HG02571 (cell line): ENCODE data around the gene LRBA.
A peak's percentile ranks its signal among the peaks of the same experiment; 100 is the strongest.
"Not testable (repeated sequence)": the region's sequence is repeated elsewhere in the genome, so short reads cannot be mapped to it uniquely, and the experiment has no call there.

Source experiments
- ATAC-seq: cut with Tn5 transposase; IDR thresholded peaks from one replicate; pipeline ENCODE4 v1.9.1; 2021; ENCODE audit warnings: mild to moderate bottlenecking, moderate library complexity; ENCODE audit not compliant: unreplicated experiment

The LRBA gene

DNA sequence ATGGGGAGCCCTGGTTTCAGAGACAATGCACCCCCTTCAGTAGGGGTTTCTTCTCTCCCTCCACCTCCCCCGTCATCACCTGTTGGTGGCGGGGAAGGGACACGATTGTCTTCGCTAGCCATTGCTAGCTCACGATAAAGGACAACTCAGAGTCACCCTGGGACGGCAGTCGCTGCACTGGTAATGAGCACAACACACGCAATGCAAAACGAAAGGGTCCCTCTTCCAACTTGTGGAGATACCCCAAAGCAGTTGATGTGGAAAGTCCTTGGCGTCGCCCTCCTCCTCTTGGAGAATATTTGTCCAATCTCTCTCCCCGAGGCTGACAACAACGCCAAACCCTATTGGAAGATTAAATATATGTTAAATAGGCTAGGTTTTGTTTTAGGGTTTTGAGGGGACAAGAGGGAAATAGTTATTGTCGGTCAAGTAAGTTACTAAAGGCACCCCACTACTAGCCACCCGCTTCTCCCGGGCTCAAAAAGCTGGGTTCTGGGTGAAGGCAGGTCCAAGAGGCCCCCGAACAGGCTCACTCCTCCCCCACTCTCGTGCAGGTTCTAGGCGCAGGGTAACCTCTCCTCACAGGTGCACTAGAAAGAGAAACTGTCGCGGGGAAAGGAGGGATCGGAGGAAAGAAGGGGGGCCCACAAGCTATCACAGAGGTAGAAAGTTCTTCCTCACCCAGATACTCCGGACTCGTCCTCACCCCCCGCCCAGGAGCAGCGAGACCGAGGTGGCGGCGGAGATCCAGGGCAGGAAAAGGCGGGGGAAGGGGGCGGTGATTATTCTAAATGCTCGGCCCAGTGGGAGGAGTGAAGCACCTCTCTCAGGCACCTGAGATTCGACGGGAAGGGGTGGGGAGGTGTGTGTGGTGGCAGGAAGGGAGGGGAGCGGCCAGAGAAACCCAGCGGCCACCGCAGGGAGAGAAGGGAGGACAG lies at the start of gene LRBA:
LRBA (minus strand) TSS at position 764 of the 938 bp plus-strand sequence; CDS start at position 122, 642 bp downstream.
- peak; percentile 74 for ATAC-seq

DNA sequence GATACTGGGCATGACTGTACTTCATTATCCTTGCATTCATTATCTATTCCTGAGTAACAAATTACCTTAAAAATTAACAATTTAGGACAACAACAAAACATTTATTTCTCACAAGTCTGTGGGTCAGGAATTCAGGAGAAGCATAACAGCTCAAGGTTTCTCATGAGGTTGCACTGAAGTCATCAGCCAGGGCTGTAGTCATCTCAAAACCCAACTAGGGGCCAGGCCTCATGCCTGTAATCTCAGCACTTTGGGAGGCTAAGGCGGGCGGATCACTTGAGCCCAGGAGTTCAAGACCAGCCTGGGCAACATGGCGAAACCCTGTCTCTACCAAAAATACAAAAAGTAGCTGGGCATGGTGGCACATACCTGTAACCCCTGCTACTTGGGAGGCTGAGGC lies 48.1 kb upstream of the LRBA start:
- not testable (repeated sequence) for ATAC-seq

GRCh38 chr4:151055539-151055938 lies 40.5 kb upstream of the LRBA start:
- no peak for ATAC-seq

DNA sequence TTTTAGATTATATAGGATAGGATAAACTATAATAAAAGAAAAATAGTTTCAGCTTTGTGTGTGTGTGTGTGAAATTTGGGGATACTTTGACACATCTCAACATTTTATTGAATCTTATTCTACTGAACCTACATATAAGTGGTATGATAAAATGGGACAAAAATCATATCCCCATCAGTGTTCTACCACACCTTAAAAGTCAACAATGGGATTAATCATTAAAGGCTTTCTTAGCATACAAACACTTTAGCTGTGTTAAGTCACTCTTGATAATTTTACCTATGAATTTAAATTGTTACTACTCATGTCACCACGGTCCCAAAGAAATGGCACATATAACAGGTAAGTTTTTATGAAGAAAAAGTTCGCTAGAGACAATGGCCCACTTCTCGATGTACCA lies 37.7 kb upstream of the LRBA start:
- ATAC-seq = no peak

DNA sequence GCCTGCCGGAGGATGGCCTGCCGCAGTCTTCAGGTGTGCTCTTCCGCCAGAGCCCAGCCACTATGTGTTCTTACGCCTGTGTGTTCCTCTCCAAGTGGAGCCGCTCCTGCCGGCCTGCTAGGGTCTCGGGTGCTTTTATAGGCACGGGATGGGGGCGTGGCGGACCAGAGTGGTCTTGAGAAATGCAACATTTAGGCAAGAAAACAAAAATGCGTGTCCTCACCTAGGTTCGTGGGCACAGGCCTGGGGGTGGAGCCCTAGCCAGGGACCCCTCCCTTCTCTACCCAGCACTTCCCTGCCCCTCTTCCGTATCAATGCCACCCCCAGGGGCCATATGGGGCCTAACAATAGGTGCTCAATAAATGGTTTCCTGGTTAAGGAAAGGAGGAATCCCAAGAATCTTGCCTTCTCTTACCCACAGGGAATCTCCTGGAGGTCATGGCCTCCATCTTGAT lies 34.4 kb upstream of the LRBA start:
- ATAC-seq = no peak

DNA sequence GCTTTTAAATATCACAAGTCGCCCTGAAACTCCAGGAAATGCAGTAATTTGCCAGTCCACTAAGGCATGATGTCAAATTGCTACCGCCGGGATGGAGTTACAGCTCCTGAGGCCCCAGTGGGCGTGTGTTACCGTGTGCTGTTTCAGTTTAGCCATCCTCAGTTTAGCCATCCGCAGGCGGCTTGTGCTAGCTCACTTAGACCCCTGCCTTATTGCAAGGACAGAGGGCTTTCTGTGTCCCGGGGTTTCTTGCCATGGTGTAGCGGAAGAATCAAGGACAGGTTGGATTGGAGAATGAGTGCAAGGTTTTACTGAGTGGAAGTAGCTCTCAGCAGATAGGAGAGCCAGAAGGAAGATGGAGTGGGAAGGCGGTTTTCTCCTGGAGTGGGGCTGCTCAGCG lies 33.8 kb upstream of the LRBA start:
- no peak for ATAC-seq

DNA sequence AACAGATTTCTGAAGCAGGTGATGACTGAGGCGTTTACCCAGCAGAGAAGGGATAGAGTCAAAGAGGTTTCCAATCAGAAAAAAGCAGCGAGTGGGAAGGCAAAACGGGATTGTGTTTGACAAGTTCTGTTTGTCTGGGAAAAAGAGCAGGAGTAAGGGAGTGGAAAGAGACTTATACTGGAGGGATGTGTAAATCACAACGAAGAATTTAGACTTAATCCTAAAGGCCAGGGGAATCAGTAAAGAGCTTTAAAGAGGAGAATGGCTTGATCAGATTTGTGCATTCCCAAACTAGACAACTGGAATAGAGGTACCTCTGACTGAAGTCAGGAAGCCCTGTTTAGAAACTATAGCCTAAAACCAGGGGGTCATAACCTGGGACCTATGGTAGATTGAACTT lies 31.5 kb upstream of the LRBA start:
- ATAC-seq = no peak

- no peak for ATAC-seq
These were observed 30.8 kb upstream of the LRBA start for GRCh38 chr4:151045907-151046306.

DNA sequence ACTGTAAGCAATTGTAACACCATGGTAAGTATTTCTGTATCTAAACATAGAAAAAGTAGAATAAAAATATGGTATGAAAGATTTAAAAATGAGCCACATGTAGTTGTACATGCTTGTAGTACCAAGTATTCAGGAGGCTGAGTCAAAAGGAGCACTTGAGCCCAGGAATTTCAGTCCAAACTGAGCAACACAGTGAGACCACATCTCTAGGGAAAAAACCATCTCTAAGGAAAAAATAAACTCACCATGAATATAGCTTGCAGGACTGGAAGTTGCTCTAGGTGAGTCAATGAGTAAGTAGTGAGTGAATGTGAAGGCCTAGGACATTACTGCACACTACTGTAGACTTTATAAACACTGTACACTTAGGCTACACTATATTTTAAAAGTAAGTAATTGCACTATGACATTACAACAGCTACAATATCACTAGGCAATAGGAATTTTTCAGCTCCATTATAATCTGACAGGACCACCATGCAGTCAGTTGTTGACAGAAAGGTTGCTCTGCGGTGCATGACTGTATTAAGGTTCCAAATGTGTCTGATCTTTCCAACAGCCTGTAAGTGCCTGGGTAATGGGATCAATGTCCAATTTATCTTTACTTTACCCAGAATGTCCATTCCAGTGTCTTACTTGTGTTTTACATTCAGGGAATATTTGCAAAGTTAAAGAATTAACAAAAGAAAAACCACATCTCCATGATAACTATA lies 28.9 kb upstream of the LRBA start:
- ATAC-seq = no peak

DNA sequence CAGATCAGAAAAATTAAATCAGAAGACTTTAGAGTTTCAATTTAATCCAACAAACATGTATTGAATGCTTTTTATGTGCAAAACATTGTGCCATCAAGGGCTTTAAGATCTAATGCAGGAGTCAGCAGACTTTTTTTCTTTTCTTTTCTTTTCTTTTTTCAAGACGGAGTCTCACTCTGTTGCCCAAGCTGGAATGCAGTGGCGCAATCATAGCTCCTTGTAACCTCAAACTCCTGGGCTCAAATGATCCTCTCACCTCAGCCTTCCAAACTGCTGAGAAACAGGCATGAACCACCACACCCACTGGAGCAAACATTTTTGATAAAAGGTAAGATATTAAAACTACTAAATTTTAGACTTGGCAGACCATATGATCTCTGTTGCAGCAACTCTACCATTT lies 24.6 kb upstream of the LRBA start:
- no peak for ATAC-seq

DNA sequence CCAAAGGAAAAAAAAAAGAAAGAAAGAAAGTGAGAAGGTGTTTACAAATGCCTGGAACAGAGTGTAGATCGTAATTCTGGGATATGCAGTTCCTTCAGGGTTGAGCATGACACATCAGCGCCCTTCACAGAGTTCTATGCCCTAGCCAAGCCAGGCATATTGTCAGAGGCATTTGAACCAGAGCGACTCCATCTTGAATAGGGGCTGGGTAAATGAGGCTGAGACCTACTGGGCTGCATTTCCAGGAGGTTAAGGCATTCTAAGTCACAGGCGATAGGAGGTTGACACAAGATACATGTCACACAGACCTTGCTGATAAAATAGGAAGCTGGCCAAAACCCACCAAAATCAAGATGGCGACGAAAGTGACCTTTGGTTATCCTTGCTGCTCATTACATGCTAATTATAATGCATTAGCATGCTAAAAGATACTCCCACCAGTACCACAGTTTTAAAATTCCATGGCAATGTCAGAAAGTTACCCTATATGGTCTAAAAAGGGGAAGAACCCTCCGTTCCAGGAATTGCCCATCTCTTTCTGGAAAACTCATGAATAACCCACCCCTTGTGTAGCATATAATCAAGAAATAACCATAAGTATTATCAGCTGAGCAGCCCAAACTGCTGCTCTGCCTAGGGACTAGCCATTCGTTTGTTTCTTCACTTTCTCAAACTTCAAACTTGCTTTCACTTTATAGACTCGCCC lies 23.5 kb upstream of the LRBA start:
- no peak for ATAC-seq

GRCh38 chr4:151035911-151036310 lies 20.8 kb upstream of the LRBA start:
- ATAC-seq = no peak

DNA sequence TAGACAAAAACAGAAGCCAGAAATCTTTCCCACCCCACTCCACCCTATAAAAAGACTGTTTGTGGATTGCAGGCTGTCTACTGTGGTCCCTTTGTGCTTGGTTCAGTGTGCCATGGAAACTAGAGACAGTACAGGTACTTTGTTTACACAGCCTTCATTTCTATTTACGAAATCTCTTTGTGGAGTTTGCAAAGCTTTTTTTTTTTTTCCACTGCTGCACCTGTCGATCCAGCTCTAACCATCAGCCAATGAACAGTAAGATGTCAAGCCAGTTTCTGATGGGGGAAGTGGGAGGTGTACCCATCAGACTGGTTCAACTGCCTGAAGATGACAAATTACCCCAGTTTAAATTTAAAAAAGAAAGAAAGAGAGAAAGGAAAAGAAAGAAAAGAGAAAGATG lies 20.2 kb upstream of the LRBA start:
- ATAC-seq = no peak

GRCh38 chr4:151034829-151035228 lies 19.7 kb upstream of the LRBA start:
- ATAC-seq = no peak

GRCh38 chr4:151031831-151032605 lies 16.9 kb upstream of the LRBA start:
- no peak for ATAC-seq

GRCh38 chr4:151029537-151029936 lies 14.5 kb upstream of the LRBA start:
- ATAC-seq = no peak

DNA sequence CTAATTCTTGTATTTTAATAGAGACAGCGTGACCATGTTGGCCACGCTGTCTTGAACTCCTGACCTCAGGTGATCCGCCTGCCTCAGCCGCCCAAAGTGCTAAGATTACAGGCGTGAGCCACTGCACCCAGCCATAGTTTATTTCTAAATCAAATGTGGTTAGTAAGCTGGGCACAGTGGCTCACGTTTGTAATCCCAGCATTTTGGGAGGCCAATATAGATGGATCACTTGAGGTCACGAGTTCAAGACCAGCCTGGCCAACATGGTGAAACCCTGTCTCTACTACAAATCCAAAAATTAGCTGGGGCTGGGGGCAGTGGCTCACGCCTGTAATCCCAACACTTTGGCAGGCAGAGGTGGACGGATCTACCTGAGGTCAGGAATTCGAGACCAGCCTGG lies 13.9 kb upstream of the LRBA start:
- not testable (repeated sequence) for ATAC-seq

- no peak for ATAC-seq
These were observed 10.7 kb upstream of the LRBA start for GRCh38 chr4:151025759-151026158.

DNA sequence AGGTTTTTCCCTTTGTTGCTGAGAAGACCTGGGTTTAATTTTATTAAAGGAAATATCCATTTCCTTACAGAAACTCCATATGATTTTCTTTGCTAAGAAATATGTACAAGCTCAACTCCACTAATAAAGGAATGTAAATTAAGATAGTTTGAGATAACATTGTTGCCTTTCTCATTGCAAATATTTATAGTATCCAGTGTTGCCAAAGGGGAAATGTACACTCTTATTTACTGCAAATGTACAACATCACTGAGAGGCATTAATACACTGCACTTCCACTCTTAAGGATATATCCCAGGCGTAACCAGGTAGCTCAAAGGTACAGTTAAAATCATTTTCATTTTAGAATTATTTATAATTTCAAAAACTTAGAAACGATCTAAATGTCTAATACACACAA lies 7.5 kb upstream of the LRBA start:
- ATAC-seq = no peak

DNA sequence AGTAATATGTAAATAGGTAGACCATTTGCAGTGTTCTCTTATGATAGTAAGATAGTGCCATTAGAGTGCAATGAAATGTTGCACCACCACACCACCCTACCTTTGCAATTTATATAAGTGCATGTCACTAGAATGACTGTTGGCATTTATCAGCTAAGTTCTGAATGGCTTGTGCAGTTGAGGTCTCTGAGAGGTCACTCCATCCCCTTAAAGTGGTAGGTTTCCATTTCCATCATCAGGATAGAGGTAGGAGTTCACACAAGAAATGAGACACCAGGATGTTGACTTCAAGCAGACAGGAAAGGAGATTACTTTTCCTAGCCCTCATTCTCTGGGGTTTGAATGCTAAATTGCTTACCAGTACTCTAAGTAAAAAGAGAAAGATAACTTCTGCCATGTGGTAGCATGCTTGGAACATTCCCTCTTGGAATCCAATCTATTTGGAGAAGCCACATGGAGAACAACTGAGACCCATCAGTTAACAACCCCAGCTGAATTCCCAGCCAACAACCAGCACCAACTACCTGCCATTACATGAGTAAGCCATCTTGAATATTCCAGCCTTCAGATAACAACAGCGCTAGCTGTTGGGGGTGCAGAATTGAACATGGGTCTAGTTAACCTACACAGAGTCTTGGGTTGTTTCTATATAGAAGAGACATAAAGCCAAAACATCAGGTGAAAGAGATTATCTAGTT lies 6.7 kb upstream of the LRBA start:
- no peak for ATAC-seq
